GM21529 (cell line): ENCODE measurements around the gene NKAIN2.

ENCODE experiments used
- ATAC-seq: cut with Tn5 transposase; IDR thresholded peaks from one replicate; pipeline ENCODE4 v1.9.1; 2021; ENCODE audit not compliant: unreplicated experiment

The NKAIN2 gene

GRCh38 chr6:124792386-124792785, 988.7 kb downstream of the NKAIN2 start:
- ATAC-seq = no peak

- ATAC-seq = no peak
Observed at GRCh38 chr6:124793398-124793797, 989.7 kb downstream of the NKAIN2 start.

GRCh38 chr6:124795643-124796463, 992.2 kb downstream of the NKAIN2 start:
- ATAC-seq = no peak

DNA sequence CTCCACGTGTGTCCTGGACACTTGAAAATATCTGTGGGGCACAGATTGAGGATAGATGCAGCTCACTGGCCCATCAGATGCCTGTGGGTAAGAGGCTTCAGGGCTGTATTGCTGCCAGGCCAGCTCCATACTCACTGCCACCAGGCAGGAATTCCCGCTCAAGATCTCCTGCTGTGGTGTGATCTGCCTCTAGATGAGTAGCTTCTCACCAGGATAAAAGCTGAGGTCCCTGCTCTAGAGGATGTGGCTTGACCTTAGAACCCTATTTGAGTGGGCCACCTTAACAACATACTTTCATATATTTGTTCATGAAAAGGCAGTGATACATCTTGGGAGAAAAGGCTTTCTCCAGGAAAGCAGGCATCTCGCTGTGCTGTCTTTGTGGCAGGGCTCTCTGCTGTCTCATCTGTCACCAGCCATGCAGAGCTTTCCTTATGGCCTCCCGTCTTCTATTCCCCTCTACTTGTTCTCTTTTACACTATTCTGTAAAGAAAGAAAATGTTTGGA, 992.9 kb downstream of the NKAIN2 start:
- ATAC-seq = no peak

- ATAC-seq = no peak
Observed at GRCh38 chr6:124797224-124797623, 993.6 kb downstream of the NKAIN2 start.

DNA sequence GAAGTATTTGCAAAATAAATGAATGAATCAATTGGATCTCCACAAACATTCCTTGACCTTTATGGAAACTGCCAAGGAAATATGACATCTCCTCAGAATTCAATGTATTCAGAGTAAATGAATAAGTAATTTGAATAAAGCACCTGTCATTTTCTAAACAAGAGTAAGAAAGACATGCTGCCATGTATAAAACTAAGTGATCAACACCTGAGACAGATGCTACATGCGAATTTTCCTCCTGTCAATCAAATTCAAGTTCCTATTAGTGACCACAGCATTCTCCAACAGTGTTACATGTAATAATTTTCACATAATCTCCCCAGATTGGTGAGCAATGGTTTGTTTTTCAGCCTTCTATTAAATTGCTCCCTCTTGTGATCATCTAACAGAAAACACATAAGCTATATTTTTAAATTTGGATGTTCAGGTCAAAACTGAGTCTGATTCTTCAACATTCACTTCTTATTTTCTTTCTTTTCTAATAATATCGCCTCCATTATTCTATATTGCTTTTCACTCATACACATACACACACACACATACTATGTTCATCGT, 995.4 kb downstream of the NKAIN2 start:
- ATAC-seq = no peak

DNA sequence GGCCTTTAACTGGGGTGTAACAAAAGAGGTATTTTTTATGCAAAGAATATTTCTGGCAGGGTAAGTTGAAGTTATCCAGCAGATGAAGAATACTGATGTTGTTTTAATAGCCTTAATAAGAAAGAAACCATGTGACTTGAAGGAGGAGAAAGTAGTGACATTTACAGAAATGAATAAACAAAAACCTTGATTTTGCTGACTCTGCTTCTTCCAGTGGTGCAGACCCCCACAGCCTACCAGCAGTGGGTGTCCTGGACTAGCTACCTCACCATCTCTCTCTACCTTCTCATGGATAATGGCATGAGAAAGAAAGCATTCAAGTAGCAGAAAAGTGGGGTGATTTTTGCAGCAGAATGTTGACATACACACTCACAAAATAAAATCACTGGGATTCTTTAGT, 996.0 kb downstream of the NKAIN2 start:
- ATAC-seq = no peak

DNA sequence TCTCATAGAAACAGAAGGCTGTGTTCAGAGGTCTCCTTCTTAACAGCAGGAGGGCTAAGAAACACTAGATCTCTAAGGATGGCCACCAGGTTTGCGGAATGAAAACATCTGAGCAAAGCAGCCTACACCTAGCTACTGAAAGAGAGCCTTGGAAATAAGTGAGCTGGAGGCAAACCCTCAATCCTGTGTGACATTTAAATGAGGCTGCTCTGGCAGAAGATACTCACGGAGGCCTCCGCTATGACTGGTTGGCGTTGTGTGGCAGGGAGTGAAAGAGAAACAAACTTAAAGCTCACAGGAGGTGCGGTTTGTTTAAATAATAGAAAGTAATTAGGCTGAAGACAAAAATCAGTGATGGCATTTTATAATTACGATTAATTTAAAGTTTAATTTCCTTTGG, 996.6 kb downstream of the NKAIN2 start:
- ATAC-seq = no peak

DNA sequence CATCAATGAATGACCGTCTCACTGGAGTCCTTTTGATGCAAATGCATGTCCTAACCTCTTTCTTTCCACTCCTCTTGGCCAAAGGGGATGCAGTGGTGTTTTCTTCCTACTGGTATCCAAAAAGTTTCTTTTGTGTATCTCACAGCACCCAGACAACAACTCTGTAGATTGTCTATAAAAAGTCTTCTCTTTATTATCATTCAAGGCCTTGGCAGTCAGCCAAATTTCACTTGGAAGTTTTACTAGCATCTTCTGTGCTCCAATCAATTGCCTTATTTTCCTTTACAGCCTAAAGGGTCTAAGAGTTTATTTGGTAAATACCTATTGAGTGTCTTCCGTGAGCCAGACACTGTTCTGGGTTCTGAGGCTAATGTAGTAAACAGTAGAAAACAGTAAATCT, 1008.4 kb downstream of the NKAIN2 start:
- no peak for ATAC-seq

GRCh38 chr6:124819346-124819745, 1015.7 kb downstream of the NKAIN2 start:
- no peak for ATAC-seq

- ATAC-seq = no peak
Observed at GRCh38 chr6:124822204-124822613, 1018.5 kb downstream of the NKAIN2 start.

DNA sequence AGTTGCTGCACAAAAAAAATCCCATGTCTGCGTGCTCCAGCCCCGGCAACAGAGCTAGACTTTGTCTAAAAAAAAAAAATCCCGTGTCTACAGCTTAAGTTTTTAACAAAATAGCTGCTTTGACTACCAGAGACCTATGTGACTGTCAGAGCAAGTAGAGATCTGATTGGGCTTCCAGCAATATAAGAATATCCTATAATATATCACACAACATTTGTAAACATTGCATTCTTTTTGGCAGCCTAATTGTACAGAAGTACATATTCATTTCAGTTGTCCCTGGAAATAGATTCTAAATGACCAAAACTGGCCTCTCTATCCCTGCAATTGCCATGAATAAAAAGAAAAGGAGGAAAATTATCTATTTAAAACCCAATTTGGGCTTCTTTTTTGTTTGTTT, 1019.1 kb downstream of the NKAIN2 start:
- ATAC-seq = no peak

GRCh38 chr6:124823240-124824111, 1019.8 kb downstream of the NKAIN2 start:
- no peak for ATAC-seq

DNA sequence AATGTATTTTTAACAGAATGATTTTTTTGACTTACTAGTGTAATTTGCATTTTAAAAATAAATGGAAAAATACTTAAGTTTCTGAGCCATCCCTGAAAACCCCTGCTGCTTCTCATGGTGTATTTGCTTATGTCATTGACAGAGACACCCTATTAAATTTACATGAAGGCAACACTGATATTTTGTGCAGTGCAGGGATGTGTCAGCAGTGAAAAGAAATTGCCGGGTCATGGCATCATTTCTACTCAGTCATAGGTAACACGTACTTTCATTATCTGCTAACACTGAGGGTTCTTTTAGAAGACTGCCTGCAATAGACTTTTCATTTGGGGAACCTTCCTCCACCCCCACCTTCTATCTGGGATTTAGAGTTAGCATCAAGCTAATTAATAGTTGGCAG, 1021.9 kb downstream of the NKAIN2 start:
- no peak for ATAC-seq

DNA sequence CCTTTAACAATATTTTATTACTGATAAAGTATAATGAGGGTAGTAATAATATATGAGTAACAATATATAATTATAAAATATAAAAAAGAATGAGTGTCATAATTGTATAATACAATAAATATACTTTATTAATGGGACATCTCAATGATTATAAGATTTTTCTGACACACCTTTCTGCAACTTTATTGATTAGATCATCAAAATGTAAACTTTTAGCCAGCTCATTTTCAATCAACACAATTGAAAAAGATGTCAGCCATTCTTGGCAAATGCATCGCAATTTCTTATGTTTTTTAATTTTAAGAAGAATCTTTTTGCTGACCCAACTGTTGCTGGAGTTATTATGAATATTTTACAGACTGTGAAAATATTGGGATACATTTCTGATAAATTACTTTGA, 1026.2 kb downstream of the NKAIN2 start:
- ATAC-seq = no peak

DNA sequence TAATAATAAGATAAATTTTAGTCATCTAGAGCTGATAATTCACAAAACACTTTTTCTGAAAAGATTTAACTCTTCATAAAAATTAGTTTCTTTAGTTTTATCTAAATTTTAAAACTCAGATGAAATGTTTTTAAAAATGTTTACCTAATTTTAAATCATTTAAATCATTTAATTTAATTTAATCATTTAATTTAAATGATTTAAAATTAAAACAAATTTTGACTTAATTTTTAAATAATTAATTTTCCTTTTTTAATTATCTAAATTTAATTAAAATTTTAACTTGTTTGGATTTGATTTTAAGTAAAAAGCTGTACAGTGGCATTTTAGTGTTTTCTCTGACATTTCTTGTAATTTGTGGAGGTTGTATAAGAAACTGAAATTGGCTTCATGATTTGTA, 1026.8 kb downstream of the NKAIN2 start:
- no peak for ATAC-seq

- ATAC-seq = no peak
Observed at GRCh38 chr6:124854338-124854922, 1050.8 kb downstream of the NKAIN2 start.

GRCh38 chr6:124857746-124858145, 1054.1 kb downstream of the NKAIN2 start:
- no peak for ATAC-seq

DNA sequence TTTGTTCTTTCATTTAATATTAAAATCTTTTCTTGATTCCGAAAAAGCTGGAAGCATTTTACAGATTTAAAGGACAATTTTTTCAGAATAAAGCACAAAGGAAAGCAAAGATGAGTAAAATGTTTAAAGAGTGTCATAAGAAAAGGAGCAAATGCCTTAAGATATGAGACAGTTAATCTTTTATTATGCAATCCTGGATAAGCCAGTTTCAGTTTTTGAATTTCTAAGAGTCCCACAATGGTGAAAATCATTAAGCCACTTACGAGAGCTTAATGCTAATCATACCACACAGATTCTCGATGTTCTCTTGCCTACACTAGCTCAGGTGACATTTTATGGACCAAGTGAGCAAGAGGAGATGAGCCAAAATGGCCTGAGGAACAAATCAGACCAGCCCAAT, 1054.9 kb downstream of the NKAIN2 start:
- no peak for ATAC-seq

- no peak for ATAC-seq
Observed at GRCh38 chr6:124859366-124859765, 1055.7 kb downstream of the NKAIN2 start.

GRCh38 chr6:124866040-124866439, 1062.4 kb downstream of the NKAIN2 start:
- no peak for ATAC-seq
